Vagina (tissue), 2 donors: Measurements from ENCODE around the gene PARVG.

Experiments used
- CTCF ChIP-seq, 3 experiments: fragments of 450-650 bp in 2 of 3; fragments of 200-600 bp in 1 of 3; sonication (generic) in 1 of 3; IDR thresholded peaks; one replicate each; pipeline ENCODE4 v1.5.1; 2017 to 2019; ENCODE audit warnings: antibody characterized with exemption in 3 of 3, mild to moderate bottlenecking in 2 of 3, moderate library complexity in 2 of 3
- POLR2A ChIP-seq, 2 donors: fragments of 450-650 bp; IDR thresholded peaks; one replicate each; pipeline ENCODE4 v1.6.1; 2017; ENCODE audit warnings: antibody characterized with exemption in 2 of 2, mild to moderate bottlenecking in 2 of 2, moderate library complexity in 2 of 2

GRCh38 chr22:44165286-44165874, 15.3 kb upstream of the PARVG start:
- TF ChIP-seq CTCF (IDR thresholded peaks at IDR 0.05), result no peak
- TF ChIP-seq POLR2A (IDR thresholded peaks at IDR 0.05), result no peak
